ENCODE data around the gene LRRTM3.

DNA sequence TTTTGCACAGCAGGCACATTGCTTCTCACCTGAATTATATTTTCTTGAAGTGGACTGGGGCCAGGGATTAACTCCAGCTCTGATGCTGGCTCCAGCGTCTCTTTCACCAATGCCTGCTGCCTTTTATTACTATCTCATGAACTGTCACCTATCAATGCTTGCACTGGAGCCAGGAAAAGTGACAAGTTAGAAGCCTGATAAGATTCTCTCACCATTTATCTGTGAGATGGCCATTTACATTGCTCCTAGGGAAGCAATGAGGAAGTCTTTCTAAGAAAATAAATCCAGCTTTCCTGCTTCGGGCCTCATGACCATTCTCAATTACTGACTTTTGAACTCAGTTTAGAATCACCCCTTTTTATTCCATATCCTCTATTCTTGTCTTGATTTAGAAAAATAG is 48.5 kb upstream of the LRRTM3 start:
- no peak for TF ChIP-seq POLR2A (IDR thresholded peaks at IDR 0.05)
- TF ChIP-seq, protein P1, sequence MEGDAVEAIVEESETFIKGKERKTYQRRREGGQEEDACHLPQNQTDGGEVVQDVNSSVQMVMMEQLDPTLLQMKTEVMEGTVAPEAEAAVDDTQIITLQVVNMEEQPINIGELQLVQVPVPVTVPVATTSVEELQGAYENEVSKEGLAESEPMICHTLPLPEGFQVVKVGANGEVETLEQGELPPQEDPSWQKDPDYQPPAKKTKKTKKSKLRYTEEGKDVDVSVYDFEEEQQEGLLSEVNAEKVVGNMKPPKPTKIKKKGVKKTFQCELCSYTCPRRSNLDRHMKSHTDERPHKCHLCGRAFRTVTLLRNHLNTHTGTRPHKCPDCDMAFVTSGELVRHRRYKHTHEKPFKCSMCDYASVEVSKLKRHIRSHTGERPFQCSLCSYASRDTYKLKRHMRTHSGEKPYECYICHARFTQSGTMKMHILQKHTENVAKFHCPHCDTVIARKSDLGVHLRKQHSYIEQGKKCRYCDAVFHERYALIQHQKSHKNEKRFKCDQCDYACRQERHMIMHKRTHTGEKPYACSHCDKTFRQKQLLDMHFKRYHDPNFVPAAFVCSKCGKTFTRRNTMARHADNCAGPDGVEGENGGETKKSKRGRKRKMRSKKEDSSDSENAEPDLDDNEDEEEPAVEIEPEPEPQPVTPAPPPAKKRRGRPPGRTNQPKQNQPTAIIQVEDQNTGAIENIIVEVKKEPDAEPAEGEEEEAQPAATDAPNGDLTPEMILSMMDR (IDR thresholded peaks at IDR 0.05), result no peak
